GM12865 (cell line): Measurements from ENCODE around the gene ERC2.

Source experiments
- DNase-seq: peaks from one replicate; pipeline ENCODE4 v3.0.0; 2010; ENCODE audit warnings: low read depth
- H3K4me3 ChIP-seq: 2 replicates; pipeline ENCODE4 v1.5.1; 2011; ENCODE audit warnings: mild to moderate bottlenecking, low read depth, low read length, control low read depth
- TF ChIP-seq, protein P1 (sequence below): IDR thresholded peaks from 2 replicates; pipeline ENCODE4 v1.5.1; 2011; ENCODE audit warnings: low read length, control low read depth, low read depth, inconsistent platforms; ENCODE audit not compliant: insufficient read depth; ENCODE audit errors: missing control alignments

The ERC2 gene

DNA sequence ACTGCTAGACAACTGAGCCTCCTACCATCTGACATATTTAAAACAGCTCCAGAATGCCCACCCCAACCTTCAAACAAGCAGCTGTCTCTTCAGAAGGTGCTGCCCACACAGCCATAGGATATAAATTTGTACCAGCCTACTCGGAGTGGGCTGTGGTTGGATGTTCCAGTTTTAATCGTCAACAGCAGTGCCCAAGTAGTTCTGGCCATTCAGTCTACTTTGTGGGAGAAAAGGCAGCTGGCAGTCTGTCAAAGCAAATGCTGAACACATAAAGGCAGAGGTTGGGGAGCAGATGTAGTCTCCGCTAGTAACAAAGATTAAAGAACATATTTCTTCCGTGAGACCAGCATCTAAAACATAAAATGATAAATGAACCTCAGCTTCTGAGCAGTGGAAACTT is 15.9 kb upstream of the ERC2 start:
- TF ChIP-seq, protein P1, sequence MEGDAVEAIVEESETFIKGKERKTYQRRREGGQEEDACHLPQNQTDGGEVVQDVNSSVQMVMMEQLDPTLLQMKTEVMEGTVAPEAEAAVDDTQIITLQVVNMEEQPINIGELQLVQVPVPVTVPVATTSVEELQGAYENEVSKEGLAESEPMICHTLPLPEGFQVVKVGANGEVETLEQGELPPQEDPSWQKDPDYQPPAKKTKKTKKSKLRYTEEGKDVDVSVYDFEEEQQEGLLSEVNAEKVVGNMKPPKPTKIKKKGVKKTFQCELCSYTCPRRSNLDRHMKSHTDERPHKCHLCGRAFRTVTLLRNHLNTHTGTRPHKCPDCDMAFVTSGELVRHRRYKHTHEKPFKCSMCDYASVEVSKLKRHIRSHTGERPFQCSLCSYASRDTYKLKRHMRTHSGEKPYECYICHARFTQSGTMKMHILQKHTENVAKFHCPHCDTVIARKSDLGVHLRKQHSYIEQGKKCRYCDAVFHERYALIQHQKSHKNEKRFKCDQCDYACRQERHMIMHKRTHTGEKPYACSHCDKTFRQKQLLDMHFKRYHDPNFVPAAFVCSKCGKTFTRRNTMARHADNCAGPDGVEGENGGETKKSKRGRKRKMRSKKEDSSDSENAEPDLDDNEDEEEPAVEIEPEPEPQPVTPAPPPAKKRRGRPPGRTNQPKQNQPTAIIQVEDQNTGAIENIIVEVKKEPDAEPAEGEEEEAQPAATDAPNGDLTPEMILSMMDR, result no peak
- no peak for DNase-seq
- no peak overlapping the region for H3K4me3 ChIP-seq

DNA sequence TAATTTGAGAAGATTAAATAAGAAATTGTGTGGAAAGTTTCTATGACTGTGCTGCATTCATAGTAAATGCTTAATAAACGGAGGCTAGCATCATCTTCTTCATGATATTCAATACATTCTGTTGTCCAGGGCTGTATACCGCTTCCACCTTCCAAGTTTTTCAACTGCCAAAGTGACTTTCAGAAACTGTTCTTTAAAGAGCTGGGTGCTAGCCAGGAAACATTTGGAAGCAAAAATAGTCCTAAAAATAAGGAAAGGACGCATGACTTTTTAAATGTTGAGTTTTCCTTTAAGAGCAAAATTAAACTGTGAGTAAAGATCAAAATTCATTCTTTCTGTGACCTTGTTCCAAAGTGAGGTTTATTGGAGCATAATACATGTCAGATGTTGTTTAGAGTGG is 9.4 kb upstream of the ERC2 start:
- TF ChIP-seq, protein P1, result no peak

GRCh38 chr3:56476771-56477170 is 8.5 kb upstream of the ERC2 start:
- no peak overlapping the region for H3K4me3 ChIP-seq
- no peak for DNase-seq
- TF ChIP-seq, protein P1, result no peak

More for the DNA sequence above, 9.4 kb upstream of the ERC2 start:
- no peak for DNase-seq
- H3K4me3 ChIP-seq, result no peak overlapping the region

GRCh38 chr3:56471771-56472170 is 3.5 kb upstream of the ERC2 start:
- no peak overlapping the region for H3K4me3 ChIP-seq
- DNase-seq, result no peak
- TF ChIP-seq, protein P1, result no peak

- DNase-seq, result no peak
- TF ChIP-seq, protein P1, result no peak
- H3K4me3 ChIP-seq, result no peak overlapping the region
Observed at GRCh38 chr3:56469141-56469540, 874 bp upstream of the ERC2 start.

DNA sequence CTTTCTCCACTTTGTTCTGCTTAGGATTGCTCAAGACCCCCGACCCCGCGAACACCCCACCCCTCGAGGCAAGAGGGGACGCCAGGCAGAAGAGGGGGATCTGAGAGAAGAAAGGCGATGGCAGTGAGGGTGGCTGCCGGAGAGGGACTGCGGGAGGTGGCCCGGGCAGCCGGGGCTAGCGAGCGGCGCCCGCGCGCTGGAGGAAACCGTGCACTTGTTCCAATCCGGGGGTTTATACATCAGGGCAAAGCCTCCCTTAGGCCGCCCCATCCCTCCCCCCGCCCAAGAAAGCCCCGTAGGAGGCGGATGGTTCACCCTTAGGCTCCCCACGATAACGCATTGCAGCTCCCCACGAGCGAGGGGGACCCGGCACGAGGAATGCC is 475 bp downstream of the ERC2 start:
- no peak overlapping the region for H3K4me3 ChIP-seq
- TF ChIP-seq, protein P1, result no peak
- DNase-seq, result no peak

GRCh38 chr3:56467108-56467507 is 1.2 kb downstream of the ERC2 start:
- peak; percentile 65 for DNase-seq
- TF ChIP-seq, protein P1, result no peak
- no peak overlapping the region for H3K4me3 ChIP-seq
